Endothelial cell of umbilical vein (primary cell): Measurements from ENCODE around the gene UBA6. TPM values are rescaled to one million over a fixed set of nuclear protein-coding genes. Genes with fewer than 3 reads are reported as not detected.

Experiments
- BruUV-seq: library from RNA; stranded (reverse); fragments of 400-500 nt; replicated peaks from 2 replicates; lab custom pipeline; 2021; lab: Mats Ljungman, UMichigan
- CTCF ChIA-PET: fragments of 300-600, 350-600 bp; sonication (Branson Sonifier 250); formaldehyde crosslinking; loops from one replicate; lab custom pipeline; 2021; ENCODE audit warnings: antibody characterized with exemption, inconsistent platforms; lab: Charles Lee
- POLR2A ChIA-PET: fragments of 300-600, 350-600 bp; sonication (Branson Sonifier 250); formaldehyde crosslinking; loops from one replicate; lab custom pipeline; 2021; ENCODE audit warnings: antibody characterized with exemption, inconsistent platforms; lab: Charles Lee
- DNase-seq: peaks from one replicate; pipeline ENCODE4 v3.0.0-alpha.2; 2011; ENCODE audit warnings: low read depth, low spot score
- FAIRE-seq: peaks from 2 replicates; lab custom pipeline; 2011; peaks lifted over from hg19 to GRCh38; lab: Jason Lieb, UNC
- H2AFZ ChIP-seq: 2 replicates; pipeline ENCODE4 v1.6.0; 2012; ENCODE audit warnings: low read depth, low read length, control low read depth, inconsistent platforms
- H3K27ac ChIP-seq: 2 replicates; pipeline ENCODE4 v1.5.1; 2011; ENCODE audit warnings: low read depth, mild to moderate bottlenecking, control low read depth, low read length, moderate library complexity; ENCODE audit not compliant: insufficient read depth
- H3K27me3 ChIP-seq, 2 experiments: 2 replicates each; pipeline versions ENCODE4 v1.6.0 to v1.6.1; 2011; ENCODE audit warnings: low read length in 2 of 2, mixed read lengths in 1 of 2; ENCODE audit not compliant: control insufficient read depth in 2 of 2, insufficient read depth in 2 of 2
- H3K36me3 ChIP-seq, 2 experiments: 2 replicates in 1 of 2; 3 replicates in 1 of 2; pipeline ENCODE4 v1.5.1; 2011; ENCODE audit warnings: low read length in 2 of 2, mild to moderate bottlenecking in 1 of 2, moderate library complexity in 1 of 2; ENCODE audit not compliant: control insufficient read depth in 2 of 2, insufficient read depth in 2 of 2; ENCODE audit errors: extremely low read depth in 1 of 2
- H3K4me1 ChIP-seq: 3 replicates; pipeline ENCODE4 v1.5.1; 2011; ENCODE audit warnings: mild to moderate bottlenecking, low read length; ENCODE audit not compliant: control insufficient read depth, insufficient read depth; ENCODE audit errors: extremely low read depth
- H3K4me2 ChIP-seq: 2 replicates; pipeline ENCODE4 v1.6.1; 2011; ENCODE audit warnings: low read length, control low read depth, mixed read lengths; ENCODE audit not compliant: insufficient read depth
- H3K4me3 ChIP-seq, 3 experiments: fragments of 200-600 bp in 1 of 3; sonication (generic), shearing (Covaris generic) in 1 of 3; replicated peaks in 1 of 3; 2 replicates each; pipeline ENCODE4 v1.5.1; 2011 to 2016; ENCODE audit warnings: control low read depth in 3 of 3, low read length in 3 of 3, mild to moderate bottlenecking in 2 of 3, inconsistent platforms in 1 of 3, low read depth in 1 of 3, moderate library complexity in 1 of 3; ENCODE audit not compliant: insufficient read depth in 1 of 3
- H3K79me2 ChIP-seq: 2 replicates; pipeline ENCODE4 v1.6.0; 2012; ENCODE audit warnings: low read length, inconsistent platforms; ENCODE audit not compliant: control insufficient read depth, insufficient read depth
- H3K9ac ChIP-seq: replicated peaks from 2 replicates; pipeline ENCODE3; 2011; ENCODE audit warnings: low read length, control low read depth; ENCODE audit not compliant: insufficient read depth; ENCODE audit errors: extremely low read depth
- H3K9me1 ChIP-seq: replicated peaks from 3 replicates; pipeline ENCODE4 v1.6.0; 2011; ENCODE audit warnings: mild to moderate bottlenecking, low read length; ENCODE audit not compliant: control insufficient read depth, insufficient read depth; ENCODE audit errors: extremely low read depth
- H3K9me3 ChIP-seq: replicated peaks from 2 replicates; pipeline ENCODE4 v1.5.1; 2012; ENCODE audit warnings: low read length, inconsistent platforms; ENCODE audit not compliant: control insufficient read depth, insufficient read depth
- H4K20me1 ChIP-seq: replicated peaks from 2 replicates; pipeline ENCODE3; 2011; ENCODE audit warnings: mild to moderate bottlenecking, low read length; ENCODE audit not compliant: control insufficient read depth, insufficient read depth; ENCODE audit errors: extremely low read depth
- EZH2 ChIP-seq: IDR thresholded peaks from 2 replicates; pipeline ENCODE4 v1.6.1; 2012; ENCODE audit warnings: borderline replicate concordance, low read depth, mild to moderate bottlenecking, moderate library complexity, low read length, inconsistent platforms; ENCODE audit not compliant: severe bottlenecking
- FOS ChIP-seq: IDR thresholded peaks from 2 replicates; pipeline ENCODE4 v1.6.1; 2011; ENCODE audit warnings: mild to moderate bottlenecking, low read length, moderate library complexity, borderline replicate concordance; ENCODE audit not compliant: insufficient read depth
- GATA2 ChIP-seq: IDR thresholded peaks from 2 replicates; pipeline ENCODE4 v1.7.0; 2011; ENCODE audit warnings: low read depth, mild to moderate bottlenecking, moderate library complexity, mixed read lengths, low read length; ENCODE audit not compliant: insufficient read length, insufficient read depth
- JUN ChIP-seq: IDR thresholded peaks from 2 replicates; pipeline ENCODE4 v1.6.1; 2011; ENCODE audit warnings: borderline replicate concordance, low read depth; ENCODE audit not compliant: insufficient read length, insufficient read depth
- MYC ChIP-seq: IDR thresholded peaks from one replicate; pipeline ENCODE4 v1.6.1; 2011; ENCODE audit warnings: mild to moderate bottlenecking, low read depth, low read length
- POLR2A ChIP-seq: IDR thresholded peaks from 2 replicates; pipeline ENCODE4 v1.6.1; 2012; ENCODE audit warnings: low read depth, mild to moderate bottlenecking, control low read depth, low read length
- POLR2AphosphoS5 ChIP-seq: IDR thresholded peaks from 2 replicates; pipeline ENCODE4 v1.6.1; 2012; ENCODE audit warnings: low read depth, mild to moderate bottlenecking, control low read depth, low read length, moderate library complexity; ENCODE audit not compliant: insufficient read depth
- dilution Hi-C: fragments of 300-500 bp; cut with MboI; formaldehyde crosslinking; loops from one replicate; pipeline ENCODE4 v1.15.0; 2019; ENCODE audit warnings: low sequenced_read_pairs; ENCODE audit not compliant: extremely low pct_ligation_motif_present
- intact Hi-C: fragments of 100-400 bp; cut with micrococcal nuclease; formaldehyde crosslinking; loops from one replicate; pipeline ENCODE4 v1.10.0; 2022
- polyA plus RNA-seq, 4 experiments: library from polyadenylated mRNA; depleted of rRNA in 3 of 4; stranded (reverse) in 3 of 4; unstranded in 1 of 4; fragments of >200 nt; gene quantifications; 2 replicates each; pipeline versions ENCODE4 v1.2.1 to v1.2.3, GENCODE V29; 2011 to 2012; ENCODE audit warnings: missing spikeins in 1 of 4
- total RNA-seq: library from RNA; stranded (reverse); gene quantifications from 2 replicates; pipeline ENCODE4 v1.2.3, GENCODE V29; 2021
- TF ChIP-seq, protein P1 (sequence below): IDR thresholded peaks from 2 replicates; pipeline ENCODE4 v1.6.1; 2011; ENCODE audit not compliant: insufficient read depth, insufficient read length
- TF ChIP-seq, protein P2 (sequence below), 2 donors: IDR thresholded peaks; 1 replicate in 1 of 2; 2 replicates in 1 of 2; pipeline ENCODE4 v1.5.1; 2011; ENCODE audit warnings: low read length in 2 of 2, mild to moderate bottlenecking in 2 of 2, moderate library complexity in 2 of 2, control low read depth in 1 of 2, inconsistent platforms in 1 of 2, low read depth in 1 of 2; ENCODE audit not compliant: insufficient read depth in 1 of 2; ENCODE audit errors: extremely low read depth in 1 of 2

UBA6 gene
- total and polyA plus RNA-seq, 2 donors (not counting 3 experiments of a cell fraction or from before 2014, with no cell fraction given) = 30.9 to 96.4 TPM

DNA sequence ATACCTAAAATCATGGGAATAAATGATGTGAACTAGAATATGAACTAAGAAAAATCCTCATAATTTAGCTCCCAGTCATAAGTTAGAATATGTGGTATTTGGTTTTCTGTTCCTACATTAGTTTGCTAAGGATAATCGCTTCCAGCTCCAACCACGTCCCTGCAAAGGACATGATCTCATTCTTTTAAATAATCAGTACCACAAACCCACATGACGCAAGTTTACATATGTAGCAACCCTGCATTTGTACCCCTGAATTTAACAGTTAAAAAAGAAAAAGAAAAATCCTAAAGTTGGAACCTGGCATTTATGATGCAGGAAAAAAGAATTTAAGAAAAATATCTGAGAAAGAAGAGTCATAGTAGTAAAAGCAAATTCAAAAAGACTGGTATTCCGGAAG is 13.3 kb downstream of the UBA6 start:
- Histone ChIP-seq H3K36me3 (peaks cover 0 to 4% of the 10 kb centered on the region in 2 experiments), H3K79me2 (peaks cover 52% of the 10 kb centered on the region), H3K9me3 (no peaks in the 10 kb centered on the region), H3K4me3 (no peak overlapping the region), H3K4me1 (no peaks in the 10 kb centered on the region), H3K9me1 (no peaks in the 10 kb centered on the region), H3K9ac (no peak overlapping the region), H3K27ac (no peak overlapping the region), H3K27me3 (no peaks in the 10 kb centered on the region), H4K20me1 (no peaks in the 10 kb centered on the region), H2AFZ (no peak overlapping the region), H3K4me2 (no peak overlapping the region)
- BruUV-seq = no TSS peak
- no peak for DNase-seq
- intact Hi-C loops = no loop called here
- FAIRE-seq = no peak
- POLR2A ChIA-PET = no interaction called here
- CTCF ChIA-PET = no interaction called here
- dilution Hi-C loops = no loop called here
- no peak for TF ChIP-seq FOS
- no peak for TF ChIP-seq MYC
- TF ChIP-seq EZH2 = no peak
- no peak for TF ChIP-seq GATA2
- no peak for TF ChIP-seq POLR2AphosphoS5
- no peak for TF ChIP-seq JUN
- TF ChIP-seq, protein P1, sequence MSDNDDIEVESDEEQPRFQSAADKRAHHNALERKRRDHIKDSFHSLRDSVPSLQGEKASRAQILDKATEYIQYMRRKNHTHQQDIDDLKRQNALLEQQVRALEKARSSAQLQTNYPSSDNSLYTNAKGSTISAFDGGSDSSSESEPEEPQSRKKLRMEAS = no peak

DNA sequence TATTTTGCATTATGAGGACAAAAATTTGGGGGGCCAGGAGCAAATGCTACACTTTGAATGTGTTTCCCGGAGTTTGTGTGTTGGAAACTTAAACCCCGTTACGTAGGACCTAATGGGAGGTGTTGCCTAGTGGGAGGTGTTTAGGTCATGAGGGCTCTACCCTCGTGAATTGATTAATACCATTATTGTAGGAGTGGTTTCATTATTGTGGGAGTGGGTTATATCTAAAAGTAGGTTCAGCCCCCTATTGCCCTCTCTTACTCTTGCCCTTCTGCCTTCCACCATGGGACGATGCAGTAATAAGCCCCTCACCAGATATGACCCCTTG is 15.5 kb downstream of the UBA6 start:
- H2AFZ ChIP-seq = no peak overlapping the region
- H3K4me1 ChIP-seq = no peaks in the 10 kb centered on the region
- H3K4me3 ChIP-seq = no peak overlapping the region
- no peak for FAIRE-seq
- POLR2A ChIA-PET = no interaction called here
- TF ChIP-seq, protein P1 = no peak
- TF ChIP-seq, protein P2, sequence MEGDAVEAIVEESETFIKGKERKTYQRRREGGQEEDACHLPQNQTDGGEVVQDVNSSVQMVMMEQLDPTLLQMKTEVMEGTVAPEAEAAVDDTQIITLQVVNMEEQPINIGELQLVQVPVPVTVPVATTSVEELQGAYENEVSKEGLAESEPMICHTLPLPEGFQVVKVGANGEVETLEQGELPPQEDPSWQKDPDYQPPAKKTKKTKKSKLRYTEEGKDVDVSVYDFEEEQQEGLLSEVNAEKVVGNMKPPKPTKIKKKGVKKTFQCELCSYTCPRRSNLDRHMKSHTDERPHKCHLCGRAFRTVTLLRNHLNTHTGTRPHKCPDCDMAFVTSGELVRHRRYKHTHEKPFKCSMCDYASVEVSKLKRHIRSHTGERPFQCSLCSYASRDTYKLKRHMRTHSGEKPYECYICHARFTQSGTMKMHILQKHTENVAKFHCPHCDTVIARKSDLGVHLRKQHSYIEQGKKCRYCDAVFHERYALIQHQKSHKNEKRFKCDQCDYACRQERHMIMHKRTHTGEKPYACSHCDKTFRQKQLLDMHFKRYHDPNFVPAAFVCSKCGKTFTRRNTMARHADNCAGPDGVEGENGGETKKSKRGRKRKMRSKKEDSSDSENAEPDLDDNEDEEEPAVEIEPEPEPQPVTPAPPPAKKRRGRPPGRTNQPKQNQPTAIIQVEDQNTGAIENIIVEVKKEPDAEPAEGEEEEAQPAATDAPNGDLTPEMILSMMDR (IDR thresholded peaks at IDR 0.05; ENCODE audit: extremely low read depth in 1 of 2, insufficient read depth in 1 of 2, low read depth in 1 of 2, low read length in 2 of 2) = no peak
- TF ChIP-seq GATA2 = no peak
- no peak for TF ChIP-seq POLR2A
- TF ChIP-seq EZH2 = no peak
- TF ChIP-seq POLR2AphosphoS5 = no peak
- TF ChIP-seq MYC = no peak
- TF ChIP-seq FOS = no peak
- TF ChIP-seq JUN = no peak
- H3K27me3 ChIP-seq = no peaks in the 10 kb centered on the region
- intact Hi-C loops = no loop called here
- H3K9me1 ChIP-seq = no peaks in the 10 kb centered on the region
- H3K4me2 ChIP-seq = no peak overlapping the region
- dilution Hi-C loops = no loop called here
- H3K27ac ChIP-seq = no peak overlapping the region
- no peak for DNase-seq
- no peak overlapping the region for H3K9ac ChIP-seq
- peaks cover 40% of the 10 kb centered on the region for H3K79me2 ChIP-seq
- H3K36me3 ChIP-seq = peaks cover 0 to under 1% of the 10 kb centered on the region in 2 experiments
- CTCF ChIA-PET = interaction anchor here (0.8 kb wide), 1 partner anchor 61 kb away, joined by 3 read pairs; no protein-coding TSS in a partner anchor
- peaks cover 3% of the 10 kb centered on the region for H4K20me1 ChIP-seq
- BruUV-seq = no TSS peak
- no peaks in the 10 kb centered on the region for H3K9me3 ChIP-seq
